ENCODE measurements around the gene OSBPL10.

The OSBPL10 gene

DNA sequence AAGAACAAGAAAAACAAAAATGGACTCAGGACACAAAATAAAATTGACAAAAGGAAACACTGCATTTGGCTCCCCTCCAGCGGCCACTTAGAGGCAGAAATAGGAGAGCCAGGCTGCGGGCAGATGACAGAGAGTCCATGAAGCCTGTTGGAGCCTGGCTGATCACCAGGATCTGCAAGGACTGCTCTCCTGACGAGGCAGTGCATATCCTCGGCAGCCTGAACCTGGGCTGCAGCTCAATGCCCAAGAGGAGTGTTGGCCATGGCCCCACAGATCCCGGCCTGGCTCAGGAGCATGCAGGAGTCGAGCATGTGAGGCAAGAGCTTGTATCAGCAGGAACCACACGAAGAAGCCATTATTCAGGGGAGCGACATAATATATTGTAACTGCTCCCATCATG, 248.5 kb downstream of the OSBPL10 start:
- no peak for DNase-seq

- DNase-seq = no peak
These were observed 251.5 kb downstream of the OSBPL10 start for GRCh38 chr3:31729573-31729972.

DNA sequence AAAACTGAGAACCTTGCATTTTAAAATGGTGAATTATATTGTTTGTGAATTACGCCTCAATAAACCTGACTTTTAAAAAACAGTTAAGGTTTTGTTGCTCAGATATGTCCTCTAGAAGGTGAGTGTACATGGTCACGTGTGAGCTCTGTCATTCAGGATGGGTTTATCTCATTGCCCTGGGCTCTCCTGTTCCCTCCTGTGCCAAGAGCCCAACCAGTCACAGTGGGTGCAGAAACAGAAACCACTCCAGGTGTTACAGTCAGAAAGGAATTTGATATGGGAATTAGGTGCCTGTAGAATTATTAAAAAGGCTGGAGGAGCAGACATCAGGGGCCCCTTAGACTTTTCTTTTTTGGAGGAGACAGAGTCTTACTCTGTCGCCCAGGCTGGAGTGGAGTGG, 252.0 kb downstream of the OSBPL10 start:
- DNase-seq = no peak

GRCh38 chr3:31728403-31728802, 252.7 kb downstream of the OSBPL10 start:
- DNase-seq = no peak

- DNase-seq = no peak
These were observed 255.1 kb downstream of the OSBPL10 start for GRCh38 chr3:31725976-31726375.

GRCh38 chr3:31725568-31725967, 255.5 kb downstream of the OSBPL10 start:
- no peak for DNase-seq

DNA sequence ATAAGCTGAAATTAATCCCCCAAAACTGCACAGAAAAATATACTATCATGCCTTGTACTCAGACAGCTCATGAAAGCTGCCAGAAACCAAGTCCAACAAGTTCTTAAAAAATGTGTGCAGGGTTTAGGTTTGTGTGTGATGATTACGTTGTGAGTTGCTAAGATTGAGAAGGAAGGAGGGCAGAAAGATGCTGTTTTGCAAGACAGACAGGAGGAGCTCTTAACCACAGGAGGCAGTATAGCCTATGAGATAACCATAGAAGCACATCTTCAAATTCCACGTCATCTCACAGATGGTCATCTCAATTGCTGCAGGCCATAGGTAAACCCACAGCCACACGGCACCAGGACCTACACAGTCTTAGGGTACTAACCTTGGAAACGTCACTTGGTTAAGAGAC, 256.4 kb downstream of the OSBPL10 start:
- peak; percentile 16 to 26 for DNase-seq

GRCh38 chr3:31724116-31724515, 256.9 kb downstream of the OSBPL10 start:
- DNase-seq = no peak

DNA sequence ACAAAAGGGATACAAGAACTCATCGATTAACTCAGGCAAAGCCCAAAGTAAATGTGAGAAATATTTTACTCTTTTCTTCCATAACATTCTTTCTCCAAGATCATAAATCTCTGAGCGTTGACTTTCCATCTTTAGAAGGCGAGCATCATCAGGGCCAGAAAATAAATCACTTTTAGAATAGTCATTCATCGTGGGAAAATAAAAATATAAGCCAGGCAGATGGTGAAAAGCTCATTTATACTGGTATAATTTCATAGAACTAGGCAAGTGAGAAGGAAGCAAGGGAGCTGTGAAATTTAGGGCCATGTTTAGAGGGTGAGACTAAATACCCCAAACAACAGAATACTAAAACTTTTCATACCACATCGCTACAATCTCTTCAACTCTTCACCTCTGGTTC, 257.4 kb downstream of the OSBPL10 start:
- DNase-seq = no peak

DNA sequence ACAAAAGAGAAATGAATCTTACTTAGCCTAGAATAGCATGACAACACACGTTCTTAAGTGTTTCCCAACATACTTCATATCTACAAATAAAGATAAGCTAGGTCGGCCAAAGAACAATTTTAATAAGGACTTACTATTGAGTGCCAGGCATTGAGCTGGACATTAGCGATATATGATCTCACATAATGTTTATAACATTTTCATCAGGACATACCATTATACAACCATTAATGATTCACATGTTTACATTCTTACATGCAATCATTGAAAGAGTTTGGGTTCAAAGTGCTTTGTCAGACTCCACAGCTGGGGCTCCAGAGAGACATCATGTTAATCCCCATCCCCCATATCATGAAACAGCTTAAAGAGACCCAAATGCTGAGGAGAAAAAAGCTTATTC, 259.4 kb downstream of the OSBPL10 start:
- DNase-seq = no peak

GRCh38 chr3:31714495-31715280, 266.4 kb downstream of the OSBPL10 start:
- DNase-seq = peak; percentile 48 to 49

GRCh38 chr3:31713816-31714215, 267.2 kb downstream of the OSBPL10 start:
- DNase-seq = peak; percentile 60 to 70

GRCh38 chr3:31710123-31710803, 270.8 kb downstream of the OSBPL10 start:
- DNase-seq = peak in 1 of 2 donors; percentile 22

- DNase-seq = no peak
These were observed 271.5 kb downstream of the OSBPL10 start for GRCh38 chr3:31709526-31709925.

DNA sequence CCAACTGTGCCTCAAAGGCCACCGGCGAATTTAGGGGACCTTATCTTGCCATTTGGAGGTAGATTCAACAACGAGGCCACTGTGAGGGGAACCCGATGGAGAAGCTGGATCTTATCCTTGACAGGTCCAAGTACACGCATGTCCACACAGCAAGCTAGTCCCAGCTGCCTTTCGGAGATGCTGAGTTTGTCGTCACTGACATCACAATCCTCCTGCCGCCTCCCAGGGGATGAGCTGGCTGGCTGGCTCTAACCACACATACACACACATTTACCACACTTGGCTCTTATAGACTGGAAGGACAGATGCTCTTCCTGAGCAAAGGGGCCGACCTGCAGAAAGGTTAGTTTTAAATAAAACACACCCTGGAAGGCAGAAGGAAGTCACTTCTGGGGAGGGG, 272.1 kb downstream of the OSBPL10 start:
- no peak for DNase-seq

- no peak for DNase-seq
These were observed 273.8 kb downstream of the OSBPL10 start for GRCh38 chr3:31707286-31707685.

DNA sequence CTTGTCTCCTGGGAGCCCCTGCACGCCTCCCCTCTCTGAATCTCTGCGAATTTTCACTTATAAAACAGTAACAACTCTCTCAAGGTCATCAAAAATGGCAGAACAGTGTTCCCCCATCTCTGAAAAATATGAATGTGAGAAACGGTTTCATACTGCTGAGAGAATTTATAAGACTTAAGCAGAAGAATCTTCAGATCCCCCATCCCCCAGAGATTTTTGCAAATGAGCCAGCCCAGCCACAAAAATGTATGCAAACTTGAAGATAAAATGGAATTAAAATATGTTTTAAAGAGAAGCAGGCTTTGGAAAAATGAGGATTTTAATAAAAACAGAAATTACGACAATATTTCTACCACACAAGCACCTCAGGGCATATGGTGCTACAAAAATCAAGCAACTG, 275.3 kb downstream of the OSBPL10 start:
- no peak for DNase-seq

DNA sequence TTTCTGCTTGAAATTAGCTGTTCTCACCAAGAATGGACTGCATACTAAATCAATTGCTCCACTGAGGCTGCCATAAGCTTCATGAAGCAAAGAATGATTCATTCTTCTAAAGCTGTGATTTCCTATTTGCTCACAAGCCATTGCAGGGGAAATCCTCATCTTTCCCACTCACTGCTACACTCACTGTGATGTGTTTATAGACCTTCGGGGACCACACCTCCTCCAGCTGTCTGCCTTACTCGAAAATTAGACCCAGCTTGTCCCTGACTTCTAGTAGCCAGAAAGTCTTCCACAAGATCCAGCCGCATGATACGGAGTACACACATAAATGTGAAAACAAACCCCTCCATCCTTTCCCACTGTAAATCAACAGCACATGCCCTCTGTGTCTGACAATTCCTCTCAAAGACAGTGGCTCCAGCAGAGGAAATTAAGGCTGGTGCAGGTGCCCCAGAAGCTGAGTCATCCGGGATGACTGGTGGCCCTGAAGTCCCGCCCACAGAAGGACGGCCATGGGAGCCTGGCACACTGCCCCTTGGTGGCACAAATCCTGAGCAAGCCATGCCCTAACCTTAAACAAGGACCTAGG, 276.4 kb downstream of the OSBPL10 start:
- peak in 1 of 2 donors; percentile 35 for DNase-seq

DNA sequence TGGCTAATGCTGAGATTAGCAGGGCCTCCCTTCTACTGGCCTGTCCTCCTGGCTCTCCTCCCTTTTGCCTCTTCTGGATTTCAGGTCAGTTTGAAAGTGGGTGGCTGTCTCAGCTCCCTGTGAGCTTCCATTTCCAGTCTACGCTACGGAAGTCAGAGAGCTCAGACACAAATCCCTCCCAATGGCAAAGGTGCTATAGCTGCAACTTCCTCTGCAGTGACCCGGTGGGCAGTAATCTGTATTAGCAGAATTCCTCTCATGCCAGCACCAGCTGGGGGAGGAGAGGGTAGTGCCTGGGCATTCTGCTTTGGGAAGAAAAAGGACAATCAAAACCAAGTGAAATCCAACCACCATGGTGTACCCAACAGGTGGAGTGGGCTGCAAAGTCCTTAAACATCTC, 276.9 kb downstream of the OSBPL10 start:
- no peak for DNase-seq

DNA sequence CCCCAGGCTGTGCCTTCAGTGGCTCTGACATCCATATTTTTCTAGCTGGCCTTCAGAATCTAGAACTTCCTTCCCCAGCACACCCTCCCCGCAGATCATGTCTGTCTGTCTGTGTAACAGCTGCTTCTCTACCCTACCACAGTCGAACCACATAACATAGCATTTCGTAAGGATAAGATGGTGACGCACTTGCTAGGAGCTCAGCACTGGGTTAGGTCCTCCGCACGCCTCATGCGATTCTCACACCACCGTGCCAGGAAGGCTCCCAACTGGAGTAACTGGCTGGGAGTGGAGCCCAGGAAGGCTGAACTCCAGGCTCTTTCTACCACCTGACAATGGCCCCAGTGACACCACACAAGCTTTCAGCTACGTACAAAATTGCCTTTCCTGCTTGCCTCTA, 279.8 kb downstream of the OSBPL10 start:
- no peak for DNase-seq

GRCh38 chr3:31699309-31699953, 281.6 kb downstream of the OSBPL10 start:
- DNase-seq = peak; percentile 19 to 32

- no peak for DNase-seq
These were observed 284.1 kb downstream of the OSBPL10 start for GRCh38 chr3:31696815-31697548.

DNA sequence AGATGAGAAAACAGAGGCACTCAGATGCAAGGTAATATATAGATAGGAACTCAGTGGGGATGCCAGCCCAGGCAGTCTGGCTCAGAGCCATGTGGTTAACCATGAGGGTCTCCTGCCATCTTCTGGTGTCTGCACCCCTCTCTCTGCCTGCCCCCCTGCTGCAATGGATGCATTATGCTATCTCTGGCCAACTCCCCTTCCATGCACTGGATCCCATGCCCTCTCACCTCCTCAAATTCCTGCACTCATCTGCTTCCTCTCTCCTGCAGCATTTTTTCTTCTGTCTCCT, 285.1 kb downstream of the OSBPL10 start:
- no peak for DNase-seq

All from inflammatory macrophage (primary cell).